T47D (cell line): ENCODE data around the gene ZNF668.

ENCODE experiments used
- DNase-seq, 2 experiments: peaks; one replicate each; pipeline versions ENCODE4 v3.0.0 to v3.0.0-alpha.2; 2011 to 2012; ENCODE audit warnings: low read depth in 1 of 2, low spot score in 1 of 2
- JUND ChIP-seq: IDR thresholded peaks from 2 replicates; pipeline ENCODE4 v1.6.1; 2012; ENCODE audit warnings: low read depth
- in situ Hi-C: cut with HindIII; loops from 2 replicates; pipeline ENCODE4 v1.10.0; 2016; ENCODE audit warnings: low sequenced_read_pairs, low pct_unique_long_range_greater_than_20kb

ZNF668 gene

GRCh38 chr16:31093132-31093703 lies 19.2 kb upstream of the ZNF668 start:
- DNase-seq, result peak in 1 of 2 experiments; percentile 37
- no peak for TF ChIP-seq JUND
- in situ Hi-C loops, result no loop called here

DNA sequence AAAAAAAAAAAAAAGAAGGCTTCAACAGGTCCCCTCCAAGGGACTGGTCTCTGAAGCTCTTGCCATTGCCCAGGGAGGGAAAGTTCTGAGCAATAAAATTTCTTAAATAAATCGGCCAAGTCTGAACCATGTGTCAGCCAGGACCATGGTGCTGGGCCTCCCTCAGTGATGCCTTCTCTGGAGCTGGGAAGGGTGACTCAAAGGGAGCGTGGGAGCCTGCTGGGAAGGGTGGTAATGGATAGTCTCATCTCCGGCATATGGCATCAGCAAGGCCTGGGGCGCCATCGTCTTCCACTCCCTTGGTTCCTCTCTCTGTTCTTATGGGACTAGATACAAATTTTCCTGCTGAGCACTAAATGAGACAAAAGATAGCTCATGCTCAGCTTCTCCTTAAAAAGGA lies 18.3 kb upstream of the ZNF668 start:
- no peak for DNase-seq
- in situ Hi-C loops, result no loop called here
- no peak for TF ChIP-seq JUND

- in situ Hi-C loops, result no loop called here
- no peak for DNase-seq
- no peak for TF ChIP-seq JUND
Measured at GRCh38 chr16:31090540-31090939, 16.5 kb upstream of the ZNF668 start.

GRCh38 chr16:31089199-31089598 lies 15.2 kb upstream of the ZNF668 start:
- in situ Hi-C loops, result no loop called here
- no peak for TF ChIP-seq JUND
- no peak for DNase-seq

- no peak for TF ChIP-seq JUND
- no peak for DNase-seq
- in situ Hi-C loops, result no loop called here
Measured at GRCh38 chr16:31088459-31089183, 14.6 kb upstream of the ZNF668 start, which contains the start of gene PRSS53. TSS of gene PRSS53 (minus strand) at chr16:31088943. CDS start at chr16:31088809, 134 bp downstream.

DNA sequence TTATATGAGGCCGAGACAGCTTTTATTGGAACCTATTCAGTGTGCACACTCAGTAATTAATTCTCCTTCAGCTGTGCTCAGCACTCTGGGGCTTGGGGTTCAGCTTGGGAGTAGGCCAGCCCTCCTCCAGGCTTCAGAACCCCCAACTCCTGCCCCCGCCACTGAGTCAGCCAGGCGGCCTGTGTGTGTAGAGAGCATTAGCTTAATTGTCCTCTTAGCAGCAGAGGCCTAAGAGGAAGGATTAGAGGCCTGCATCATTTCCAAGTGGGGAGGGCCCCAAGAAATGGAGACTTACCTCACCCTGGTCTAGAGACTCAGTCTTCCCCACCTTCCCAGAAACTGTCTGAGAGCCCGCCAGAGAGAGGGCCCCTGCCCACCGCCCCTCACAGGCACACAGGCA lies 13.9 kb upstream of the ZNF668 start:
- no peak for TF ChIP-seq JUND
- in situ Hi-C loops, result no loop called here
- no peak for DNase-seq

GRCh38 chr16:31087481-31087880 lies 13.4 kb upstream of the ZNF668 start:
- in situ Hi-C loops, result no loop called here
- no peak for TF ChIP-seq JUND
- no peak for DNase-seq

DNA sequence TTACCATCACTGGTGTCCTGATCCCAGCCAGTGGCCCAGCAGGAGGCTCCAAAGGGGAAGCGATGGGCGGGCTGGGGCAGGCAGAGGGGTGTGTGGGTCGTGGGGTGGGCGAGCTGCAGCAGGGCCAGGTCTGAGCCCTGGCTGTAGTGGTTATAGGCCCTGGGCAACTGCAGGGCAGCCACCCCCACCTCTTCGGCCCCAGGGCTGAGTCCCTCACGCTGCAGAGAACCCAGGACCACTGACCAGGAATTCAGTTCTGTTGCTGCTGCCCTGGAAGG lies 12.5 kb upstream of the ZNF668 start:
- TF ChIP-seq JUND, result no peak
- in situ Hi-C loops, result no loop called here
- no peak for DNase-seq

- no peak for TF ChIP-seq JUND
- in situ Hi-C loops, result no loop called here
- no peak for DNase-seq
Measured at GRCh38 chr16:31085873-31086628, 12.0 kb upstream of the ZNF668 start.

- DNase-seq, result no peak
- TF ChIP-seq JUND, result no peak
- in situ Hi-C loops, result no loop called here
Measured at GRCh38 chr16:31085411-31085810, 11.4 kb upstream of the ZNF668 start.

DNA sequence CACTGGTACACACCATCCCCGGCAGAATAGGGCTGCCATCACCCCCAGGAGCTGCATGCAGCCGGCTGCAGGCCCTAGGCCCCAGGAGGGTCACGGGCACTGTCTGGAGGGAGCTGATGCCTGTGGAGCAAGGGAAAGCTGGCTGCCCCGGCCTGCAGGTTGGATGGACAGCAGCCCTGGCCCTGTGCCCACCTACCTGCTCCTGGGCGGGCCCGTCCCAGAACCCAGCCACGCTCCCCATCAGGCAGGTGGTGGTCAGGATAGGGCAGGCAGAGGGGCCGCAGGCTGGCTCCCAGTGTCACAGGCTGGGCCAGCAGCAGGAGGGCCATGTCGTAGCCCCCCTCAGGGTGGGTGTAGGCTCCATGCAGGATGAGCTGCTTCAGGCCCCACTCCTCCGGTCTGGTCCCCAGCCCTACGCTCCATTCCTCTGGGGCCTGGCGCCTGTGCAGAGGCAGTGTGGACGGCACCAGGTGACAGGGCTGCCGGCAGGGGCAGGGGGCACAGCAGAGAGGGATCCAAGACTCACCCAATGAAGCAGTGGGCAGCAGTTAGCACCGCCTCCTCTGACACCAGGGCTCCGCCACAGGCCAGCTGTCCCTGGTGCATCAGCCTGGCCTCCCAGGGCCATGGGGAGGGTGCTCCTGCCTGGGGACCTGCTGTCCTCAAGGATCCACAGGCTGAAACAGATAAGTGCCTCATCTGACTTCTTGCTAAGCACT lies 10.7 kb upstream of the ZNF668 start:
- TF ChIP-seq JUND, result no peak
- no peak for DNase-seq
- in situ Hi-C loops, result no loop called here

GRCh38 chr16:31083981-31084380 lies 9.9 kb upstream of the ZNF668 start:
- in situ Hi-C loops, result no loop called here
- DNase-seq, result no peak
- no peak for TF ChIP-seq JUND

- in situ Hi-C loops, result no loop called here
- DNase-seq, result no peak
- TF ChIP-seq JUND, result no peak
Measured at GRCh38 chr16:31083556-31083955, 9.5 kb upstream of the ZNF668 start.
